K562 (cell line): ENCODE data around the gene SP140L. TPM values are rescaled to one million over a fixed set of nuclear protein-coding genes. Genes with fewer than 3 reads are reported as not detected.

Experiments used
- ATAC-seq: fragments of 200-7000 bp; cut with Tn5 transposase; 3 replicates; pipeline ENCODE4 v1.9.1; 2020; ENCODE audit warnings: moderate library complexity
- BruUV-seq: library from RNA; stranded (reverse); fragments of 400-500 nt; replicated peaks from 2 replicates; lab custom pipeline; 2021; lab: Mats Ljungman, UMichigan
- CTCF ChIA-PET: fragments of 300-600 bp; formaldehyde crosslinking; extraction: SDS; loops from one replicate; lab custom pipeline; 2021; ENCODE audit warnings: low intra/inter-chr PET ratio; lab: Yijun Ruan, JAX
- POLR2A ChIA-PET: fragments of 300-600, 350-650 bp; sonication (Branson Sonifier 250); formaldehyde crosslinking; extraction: SDS; loops from one replicate; lab custom pipeline; 2021; ENCODE audit warnings: antibody characterized with exemption, inconsistent platforms; lab: Yijun Ruan, JAX
- DNase-seq, 4 experiments: peaks; one replicate each; pipeline versions ENCODE4 v3.0.0 to v3.0.0-alpha.2; 2011 to 2018; ENCODE audit warnings: low spot score in 3 of 4, mixed read lengths in 3 of 4; ENCODE audit errors: extremely low read depth in 1 of 4
- FAIRE-seq: peaks from 2 replicates; lab custom pipeline; 2011; peaks lifted over from hg19 to GRCh38; lab: Jason Lieb, UNC
- H2AFZ ChIP-seq: 2 replicates; pipeline ENCODE4 v1.6.0; 2011; ENCODE audit warnings: low read depth, low read length, control low read depth, inconsistent platforms
- H3K27ac ChIP-seq: fragments of 200-600 bp; 3 replicates; pipeline ENCODE4 v1.8.0; 2011; ENCODE audit warnings: low read depth, mild to moderate bottlenecking, control low read depth, inconsistent platforms, low read length, moderate library complexity, mixed read lengths; ENCODE audit errors: extremely low read depth
- H3K27me3 ChIP-seq, 2 experiments: fragments of 300-600 bp in 1 of 2; 2 replicates in 1 of 2; 3 replicates in 1 of 2; pipeline versions ENCODE4 v1.6.0 to v1.8.0; 2011; ENCODE audit warnings: inconsistent platforms in 2 of 2, low read length in 2 of 2, mild to moderate bottlenecking in 1 of 2, mixed read lengths in 1 of 2, moderate library complexity in 1 of 2; ENCODE audit not compliant: control insufficient read depth in 2 of 2, insufficient read depth in 2 of 2
- H3K36me3 ChIP-seq: fragments of 300-600 bp; 3 replicates; pipeline ENCODE4 v1.8.0; 2011; ENCODE audit warnings: mild to moderate bottlenecking, low read length, inconsistent platforms; ENCODE audit not compliant: control insufficient read depth, insufficient read depth
- H3K4me1 ChIP-seq, 2 experiments: fragments of 200-600 bp in 1 of 2; replicated peaks in 1 of 2; 2 replicates in 1 of 2; 3 replicates in 1 of 2; pipeline versions ENCODE4 v1.5.1 to v1.8.0; 2011; ENCODE audit warnings: inconsistent platforms in 2 of 2, low read length in 2 of 2, mild to moderate bottlenecking in 1 of 2, mixed read lengths in 1 of 2, moderate library complexity in 1 of 2; ENCODE audit not compliant: control insufficient read depth in 2 of 2, insufficient read depth in 2 of 2
- H3K4me2 ChIP-seq: 2 replicates; pipeline ENCODE4 v1.6.1; 2011; ENCODE audit warnings: low read length, control low read depth, inconsistent platforms, mixed read lengths; ENCODE audit not compliant: insufficient read depth
- H3K4me3 ChIP-seq: fragments of 200-600 bp; sonication (generic), shearing (Covaris generic); 2 replicates; pipeline ENCODE4 v1.5.1; 2016; ENCODE audit warnings: control low read depth, inconsistent platforms
- H3K79me2 ChIP-seq: fragments of 200-600 bp; 3 replicates; pipeline ENCODE4 v1.8.0; 2011; ENCODE audit warnings: low read length, inconsistent platforms; ENCODE audit not compliant: control insufficient read depth, insufficient read depth
- H3K9ac ChIP-seq, 2 experiments: 2 replicates each; pipeline versions ENCODE4 v1.6.0 to v1.6.1; 2011; ENCODE audit warnings: low read depth in 2 of 2, low read length in 2 of 2, control low read depth in 1 of 2, inconsistent platforms in 1 of 2, mild to moderate bottlenecking in 1 of 2, mixed read lengths in 1 of 2; ENCODE audit not compliant: insufficient read depth in 1 of 2
- H3K9me1 ChIP-seq: one replicate; pipeline ENCODE4 v1.6.0; 2011; ENCODE audit warnings: inconsistent platforms, mild to moderate bottlenecking, low read length, moderate library complexity; ENCODE audit not compliant: control insufficient read depth, insufficient read depth
- H3K9me3 ChIP-seq: replicated peaks from 2 replicates; pipeline ENCODE4 v1.5.1; 2011; ENCODE audit warnings: low read depth, low read length, inconsistent platforms; ENCODE audit not compliant: control insufficient read depth, insufficient read depth
- H4K20me1 ChIP-seq: replicated peaks from 2 replicates; pipeline ENCODE4 v1.6.1; 2011; ENCODE audit warnings: low read length, inconsistent platforms, mixed read lengths; ENCODE audit not compliant: control insufficient read depth, insufficient read depth
- CCNT2 ChIP-seq: IDR thresholded peaks from 2 replicates; pipeline ENCODE4 v1.6.1; 2011; ENCODE audit warnings: borderline replicate concordance, low read depth, mild to moderate bottlenecking, moderate library complexity, mixed read lengths, low read length; ENCODE audit not compliant: insufficient read length; ENCODE audit errors: extremely low read depth
- FOXA3 ChIP-seq, 2 experiments: fragments of 450-650 bp in 1 of 2; sonication (generic) in 1 of 2; formaldehyde crosslinking; IDR thresholded peaks in 1 of 2; conservative IDR thresholded peaks in 1 of 2; 2 replicates each; pipeline versions ENCODE4 v1.4.0 to v1.8.0; 2020 to 2022; ENCODE audit warnings: mild to moderate bottlenecking in 2 of 2, missing genetic modification reagents in 1 of 2
- NR2C2 ChIP-seq, 2 experiments: fragments of 200-800 bp in 1 of 2; sonication (Bioruptor generic) in 1 of 2; sonication (generic) in 1 of 2; formaldehyde crosslinking in 1 of 2; IDR thresholded peaks; 2 replicates each; pipeline versions ENCODE4 v1.6.1 to v1.8.0; 2016 to 2022; ENCODE audit warnings: mild to moderate bottlenecking in 1 of 2, missing compliant biosample characterization in 1 of 2, missing genetic modification characterization in 1 of 2, missing genetic modification reagents in 1 of 2
- POLR2AphosphoS5 ChIP-seq: IDR thresholded peaks from 2 replicates; pipeline ENCODE4 v1.6.1; 2011; ENCODE audit warnings: mild to moderate bottlenecking, low read depth, low read length, moderate library complexity; ENCODE audit not compliant: control insufficient read depth, insufficient read depth
- PTBP1 ChIP-seq: fragments of 200-400 bp; formaldehyde crosslinking; IDR thresholded peaks from 2 replicates; pipeline ENCODE4 v1.6.1; 2017; ENCODE audit warnings: low read depth, low read length
- SNRNP70 ChIP-seq: fragments of 200-400 bp; formaldehyde crosslinking; optimal IDR thresholded peaks from 2 replicates; pipeline ENCODE3; 2017; ENCODE audit warnings: low read depth, low read length
- STAG1 ChIP-seq: sonication (generic); formaldehyde crosslinking; IDR thresholded peaks from 2 replicates; pipeline ENCODE4 v1.5.0; 2020; ENCODE audit warnings: missing genetic modification reagents, borderline replicate concordance
- STAT5B ChIP-seq: fragments of 250-450 bp; sonication (Bioruptor Pico); IDR thresholded peaks from 2 replicates; pipeline ENCODE4 v1.8.0; 2021; ENCODE audit warnings: mild to moderate bottlenecking, inconsistent platforms
- TCF15 ChIP-seq: fragments of 250-450 bp; sonication (Bioruptor Pico); IDR thresholded peaks from 2 replicates; pipeline ENCODE4 v1.8.0; 2022; ENCODE audit warnings: moderate library complexity, mild to moderate bottlenecking, inconsistent platforms
- ZEB2 ChIP-seq: fragments of 450-650 bp; IDR thresholded peaks from 2 replicates; pipeline ENCODE4 v1.6.1; 2016
- ZNF445 ChIP-seq: fragments of 250-450 bp; sonication (Bioruptor Pico); IDR thresholded peaks from 2 replicates; pipeline ENCODE4 v1.4.0; 2020; ENCODE audit warnings: low read depth, mild to moderate bottlenecking, moderate library complexity
- ZNF717 ChIP-seq: fragments of 250-450 bp; sonication (Bioruptor Pico); IDR thresholded peaks from 2 replicates; pipeline ENCODE4 v1.5.0; 2021
- in situ Hi-C: fragments of 300-500 bp; cut with MboI; formaldehyde crosslinking; loops from 4 replicates; pipeline ENCODE4 v1.15.0; 2018; ENCODE audit warnings: inconsistent platforms, mixed read lengths
- intact Hi-C: fragments of 100-400 bp; cut with micrococcal nuclease; formaldehyde crosslinking; loops from 2 replicates; pipeline ENCODE4 v1.14.2; 2022
- polyA plus RNA-seq, 8 experiments: library from polyadenylated mRNA; depleted of rRNA in 4 of 8; stranded (reverse) in 5 of 8; unstranded in 3 of 8; fragments of >200 nt; fragmentation: Nextera tagmentation in 2 of 8; fragmentation: Illumina TruSeq in 1 of 8; extraction: Ambion mirVana in 2 of 8; extraction: Trizol in 1 of 8; gene quantifications; 2 replicates each; pipeline versions ENCODE4 v1.2.1 to v1.2.3, GENCODE V29; 2011 to 2014; ENCODE audit warnings: inconsistent platforms in 1 of 8, missing spikeins in 1 of 8
- total RNA-seq, 7 experiments: library from RNA; depleted of rRNA in 6 of 7; stranded (reverse); fragments of >200 nt in 6 of 7; fragmentation: Illumina TruSeq in 2 of 7; extraction: Trizol in 2 of 7; gene quantifications; 2 replicates each; pipeline versions ENCODE4 v1.2.1 to v1.2.3, GENCODE V29; 2011 to 2021; ENCODE audit warnings: low replicate concordance in 1 of 7
- TF ChIP-seq, protein P1 (sequence below), 2 experiments: fragments of 450-650 bp; IDR thresholded peaks; 2 replicates each; pipeline ENCODE4 v1.6.1; 2018; ENCODE audit warnings: mild to moderate bottlenecking in 2 of 2, low read depth in 1 of 2; ENCODE audit not compliant: partially characterized antibody in 2 of 2

The SP140L gene
- total and polyA plus RNA-seq, 9 of the 15 experiments (the other 6 are each of a cell fraction or from before 2014, with no cell fraction given) = 4.0 to 15.5 (median 11.3) TPM

DNA sequence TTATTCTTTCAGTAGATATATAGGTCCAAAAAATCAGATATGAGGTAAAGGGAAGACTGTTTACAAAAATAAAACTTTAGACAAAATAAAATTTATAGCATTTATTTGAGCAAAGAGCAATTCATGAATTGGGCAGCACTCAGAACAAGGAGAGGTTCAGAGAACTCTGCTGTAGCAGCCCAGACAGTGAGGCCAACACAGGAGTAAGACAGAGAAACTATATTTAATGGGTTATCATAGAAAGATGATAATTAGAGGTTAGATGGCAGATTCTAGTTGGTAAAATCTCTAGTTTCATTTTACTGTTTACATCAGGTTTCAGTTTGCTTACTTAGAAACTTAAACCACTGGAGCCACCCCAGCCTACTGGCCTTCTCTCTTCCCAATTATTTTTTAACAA lies 30.1 kb upstream of the SP140L start:
- Histone ChIP-seq H3K79me2 (no peaks in the 10 kb centered on the region), H3K4me3 (no peak overlapping the region), H3K27me3 (0 out of 5 replicates have a peak, but pooled peaks cover 0 to 5% of the 10 kb centered on the region in 2 experiments), H3K9ac (no peak overlapping the region), H3K27ac (no peak overlapping the region), H3K4me2 (no peak overlapping the region), H3K9me1 (no peaks in the 10 kb centered on the region), H4K20me1 (no peaks in the 10 kb centered on the region), H3K36me3 (no peaks in the 10 kb centered on the region)
- ATAC-seq (no peak), DNase-seq (no peak), FAIRE-seq (no peak)
- POLR2A ChIA-PET = no interaction called here
- intact Hi-C loops = no loop called here
- in situ Hi-C loops = no loop called here
- CTCF ChIA-PET = no interaction called here
- TF ChIP-seq ZNF717 (CRISPR knock-in tag) = no peak
- no peak for TF ChIP-seq ZEB2
- TF ChIP-seq STAG1 (CRISPR knock-in tag) = no peak
- TF ChIP-seq PTBP1 = no peak
- TF ChIP-seq, protein P1, sequence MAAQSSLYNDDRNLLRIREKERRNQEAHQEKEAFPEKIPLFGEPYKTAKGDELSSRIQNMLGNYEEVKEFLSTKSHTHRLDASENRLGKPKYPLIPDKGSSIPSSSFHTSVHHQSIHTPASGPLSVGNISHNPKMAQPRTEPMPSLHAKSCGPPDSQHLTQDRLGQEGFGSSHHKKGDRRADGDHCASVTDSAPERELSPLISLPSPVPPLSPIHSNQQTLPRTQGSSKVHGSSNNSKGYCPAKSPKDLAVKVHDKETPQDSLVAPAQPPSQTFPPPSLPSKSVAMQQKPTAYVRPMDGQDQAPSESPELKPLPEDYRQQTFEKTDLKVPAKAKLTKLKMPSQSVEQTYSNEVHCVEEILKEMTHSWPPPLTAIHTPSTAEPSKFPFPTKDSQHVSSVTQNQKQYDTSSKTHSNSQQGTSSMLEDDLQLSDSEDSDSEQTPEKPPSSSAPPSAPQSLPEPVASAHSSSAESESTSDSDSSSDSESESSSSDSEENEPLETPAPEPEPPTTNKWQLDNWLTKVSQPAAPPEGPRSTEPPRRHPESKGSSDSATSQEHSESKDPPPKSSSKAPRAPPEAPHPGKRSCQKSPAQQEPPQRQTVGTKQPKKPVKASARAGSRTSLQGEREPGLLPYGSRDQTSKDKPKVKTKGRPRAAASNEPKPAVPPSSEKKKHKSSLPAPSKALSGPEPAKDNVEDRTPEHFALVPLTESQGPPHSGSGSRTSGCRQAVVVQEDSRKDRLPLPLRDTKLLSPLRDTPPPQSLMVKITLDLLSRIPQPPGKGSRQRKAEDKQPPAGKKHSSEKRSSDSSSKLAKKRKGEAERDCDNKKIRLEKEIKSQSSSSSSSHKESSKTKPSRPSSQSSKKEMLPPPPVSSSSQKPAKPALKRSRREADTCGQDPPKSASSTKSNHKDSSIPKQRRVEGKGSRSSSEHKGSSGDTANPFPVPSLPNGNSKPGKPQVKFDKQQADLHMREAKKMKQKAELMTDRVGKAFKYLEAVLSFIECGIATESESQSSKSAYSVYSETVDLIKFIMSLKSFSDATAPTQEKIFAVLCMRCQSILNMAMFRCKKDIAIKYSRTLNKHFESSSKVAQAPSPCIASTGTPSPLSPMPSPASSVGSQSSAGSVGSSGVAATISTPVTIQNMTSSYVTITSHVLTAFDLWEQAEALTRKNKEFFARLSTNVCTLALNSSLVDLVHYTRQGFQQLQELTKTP (IDR thresholded peaks at IDR 0.05; ENCODE audit: low read depth in 1 of 2, partially characterized antibody in 2 of 2) = no peak
- no peak for TF ChIP-seq SNRNP70
- no peak for TF ChIP-seq STAT5B
- TF ChIP-seq CCNT2 = no peak
- no peak for TF ChIP-seq ZNF445 (CRISPR knock-in tag)
- TF ChIP-seq NR2C2 (CRISPR knock-in tag; IDR thresholded peaks at IDR 0.05) = no peak
- TF ChIP-seq NR2C2 (tag; IDR thresholded peaks at IDR 0.05) = no peak
- no peak for TF ChIP-seq POLR2AphosphoS5
- no peak for TF ChIP-seq TCF15 (CRISPR knock-in tag)
- TF ChIP-seq FOXA3 (CRISPR knock-in tag; conservative IDR thresholded peaks at IDR 0.05 in 1 of 2, IDR thresholded peaks at IDR 0.05 in 1 of 2) = no peak
- TF ChIP-seq, all 486 proteins: peak for 0
- no peaks in the 10 kb centered on the region for H3K9me3 ChIP-seq
- no peak overlapping the region for H2AFZ ChIP-seq
- no peaks in the 10 kb centered on the region for H3K4me1 ChIP-seq
- no TSS peak for BruUV-seq
